Mononuclear cell (primary cell): ENCODE data around the gene PLEKHG3. TPM values are rescaled to one million over a fixed set of nuclear protein-coding genes. Genes with fewer than 3 reads are reported as not detected.

Experiments used
- H3K27me3 ChIP-seq: 2 replicates; pipeline ENCODE4 v1.6.0; 2011; ENCODE audit warnings: low read length, control low read depth; ENCODE audit not compliant: insufficient read depth
- H3K4me1 ChIP-seq: 2 replicates; pipeline ENCODE4 v1.5.1; 2011; ENCODE audit warnings: mild to moderate bottlenecking, low read length, control low read depth; ENCODE audit not compliant: insufficient read depth
- H3K4me3 ChIP-seq: 2 replicates; pipeline ENCODE4 v1.5.1; 2011; ENCODE audit warnings: mild to moderate bottlenecking, low read length, moderate library complexity
- H3K9me3 ChIP-seq: 2 replicates; pipeline ENCODE4 v1.5.1; 2011; ENCODE audit warnings: low read depth, mild to moderate bottlenecking, control low read depth, low read length
- total RNA-seq: library from RNA; depleted of rRNA; stranded (reverse); fragments of >200 nt; gene quantifications from one replicate; pipeline ENCODE4 v1.2.3, GENCODE V29; 2012

Gene PLEKHG3
- total RNA-seq, 1 donor: 6.7 TPM

DNA sequence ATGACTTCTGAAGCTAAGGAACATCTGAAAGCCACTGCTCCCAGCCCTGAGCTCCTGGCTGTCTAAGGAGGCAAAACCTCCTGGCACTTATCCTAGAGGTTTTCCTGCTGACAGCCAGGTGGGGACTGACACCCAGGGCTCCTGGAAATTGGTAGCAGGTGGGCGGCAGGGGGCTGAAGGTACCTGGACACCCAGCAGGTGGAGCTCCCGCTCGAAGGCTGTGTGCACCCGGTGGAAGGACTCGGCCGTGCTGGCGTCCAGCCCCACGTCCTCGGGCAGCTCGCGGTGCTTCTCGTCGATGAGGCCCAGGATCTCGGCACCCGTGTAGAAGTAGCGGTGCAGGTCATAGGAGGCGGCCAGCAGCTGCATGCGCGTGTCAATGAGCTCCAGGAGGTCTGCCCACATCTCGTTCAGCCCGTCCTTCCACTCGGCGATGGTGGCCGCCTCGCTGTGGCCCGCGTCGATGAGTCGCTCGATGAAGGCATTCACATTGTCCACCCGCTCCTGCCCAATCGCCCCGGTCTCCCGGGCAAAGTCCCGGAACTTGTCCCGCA, 68.2 kb downstream of the PLEKHG3 start:
- peaks cover 6% of the 10 kb centered on the region for H3K4me1 ChIP-seq
- no peak overlapping the region for H3K4me3 ChIP-seq
- no peaks in the 10 kb centered on the region for H3K9me3 ChIP-seq
- H3K27me3 ChIP-seq: no peaks in the 10 kb centered on the region

DNA sequence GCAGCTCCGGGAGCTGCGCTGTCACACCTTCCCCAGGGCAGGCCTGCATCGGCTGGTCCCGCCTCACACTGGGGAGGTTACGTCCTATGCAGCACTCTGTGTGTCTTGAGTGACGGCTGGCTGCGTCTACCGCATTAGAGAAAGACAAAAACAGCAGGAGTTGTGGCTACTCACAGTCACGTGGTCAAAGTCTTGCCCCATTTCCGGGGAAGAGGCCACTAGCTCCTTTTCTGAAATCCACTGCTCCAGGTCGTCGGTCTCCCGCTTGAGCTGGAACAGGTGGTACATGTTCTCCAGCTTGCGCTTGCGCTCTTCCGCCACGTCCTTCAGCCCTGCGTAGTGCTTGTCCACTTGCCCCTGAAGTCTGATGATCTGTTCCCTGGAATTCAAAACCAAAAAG, 68.8 kb downstream of the PLEKHG3 start:
- H3K4me1 ChIP-seq: peaks cover 6% of the 10 kb centered on the region
- no peaks in the 10 kb centered on the region for H3K9me3 ChIP-seq
- H3K27me3 ChIP-seq: no peaks in the 10 kb centered on the region
- H3K4me3 ChIP-seq: no peak overlapping the region

DNA sequence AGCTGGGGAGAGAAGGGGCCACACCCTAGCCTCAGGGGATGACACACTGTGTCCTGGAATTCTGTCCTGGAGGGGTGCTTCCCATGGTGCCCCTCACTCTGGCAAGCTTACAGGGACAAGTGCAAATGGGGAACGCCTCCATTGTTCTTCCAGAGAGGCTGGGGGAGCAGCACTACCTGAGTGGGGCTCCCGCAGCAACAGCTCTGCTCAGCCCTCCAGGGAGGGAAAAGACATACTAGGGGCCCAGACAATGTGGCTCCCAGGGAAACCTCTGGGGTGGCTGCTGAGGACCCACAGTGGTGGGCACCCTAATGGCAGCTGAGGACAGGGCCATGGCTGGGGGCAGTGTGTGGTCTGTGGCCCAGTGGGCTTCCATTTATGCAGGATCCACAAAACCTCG, 69.4 kb downstream of the PLEKHG3 start:
- H3K27me3 ChIP-seq: no peaks in the 10 kb centered on the region
- H3K4me1 ChIP-seq: peaks cover 6% of the 10 kb centered on the region
- no peak overlapping the region for H3K4me3 ChIP-seq
- no peaks in the 10 kb centered on the region for H3K9me3 ChIP-seq

DNA sequence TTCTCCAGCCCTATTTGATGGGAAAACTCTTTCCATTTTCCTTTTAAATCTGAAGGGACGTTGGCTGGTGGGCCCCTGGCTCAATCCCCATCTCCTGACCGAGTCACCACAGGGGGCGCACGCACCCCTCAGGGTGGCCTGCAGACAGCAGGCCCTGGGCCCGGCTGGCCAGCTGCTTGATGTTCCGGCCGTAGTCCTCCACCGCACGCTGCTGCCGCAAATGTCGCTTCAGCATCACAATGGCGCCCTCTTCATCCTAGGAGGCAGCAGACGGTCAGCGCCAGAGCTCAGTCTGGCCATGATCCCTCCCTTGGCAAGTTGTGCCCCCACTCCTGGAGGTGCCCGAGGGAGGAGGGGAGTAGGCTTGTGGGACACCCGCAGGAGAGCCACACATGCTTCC, 70.0 kb downstream of the PLEKHG3 start:
- no peaks in the 10 kb centered on the region for H3K9me3 ChIP-seq
- H3K27me3 ChIP-seq: no peaks in the 10 kb centered on the region
- peaks cover 6% of the 10 kb centered on the region for H3K4me1 ChIP-seq
- no peak overlapping the region for H3K4me3 ChIP-seq

DNA sequence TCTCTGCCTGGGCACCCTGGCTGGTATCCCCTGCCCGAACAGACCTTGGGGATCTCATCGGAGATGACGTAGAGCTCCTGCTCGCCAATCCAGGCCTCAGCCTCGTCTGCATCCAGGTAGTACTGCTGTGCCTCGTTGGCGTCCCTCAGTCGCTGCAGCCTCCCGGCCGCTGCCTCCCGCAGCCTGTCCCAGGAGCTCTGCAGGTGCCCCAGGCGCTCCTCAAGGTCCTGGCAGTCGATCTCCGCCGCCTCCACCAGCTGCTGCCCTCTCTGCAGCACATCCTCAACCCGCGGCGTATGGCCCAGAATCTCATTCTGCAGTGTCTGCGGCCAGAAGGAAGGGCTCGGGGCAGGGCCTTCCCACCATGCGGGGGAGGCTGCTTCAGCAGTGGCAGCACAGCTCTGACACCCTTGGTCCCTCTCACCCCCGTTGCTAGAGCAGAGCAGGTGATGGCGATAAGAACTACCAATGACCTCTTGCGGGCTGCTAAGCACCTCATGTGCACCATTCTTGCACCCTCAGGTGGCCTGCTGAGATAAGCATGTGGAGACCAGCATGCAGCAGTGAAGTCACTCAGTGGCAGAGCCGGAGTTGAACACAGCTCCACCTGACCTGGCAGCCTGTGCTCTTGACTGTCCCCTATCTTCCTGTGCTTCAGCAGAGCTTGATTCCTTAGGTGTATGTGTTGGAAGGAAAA, 71.0 kb downstream of the PLEKHG3 start:
- H3K4me3 ChIP-seq: no peak overlapping the region
- no peaks in the 10 kb centered on the region for H3K9me3 ChIP-seq
- peaks cover 6% of the 10 kb centered on the region for H3K4me1 ChIP-seq
- no peaks in the 10 kb centered on the region for H3K27me3 ChIP-seq

DNA sequence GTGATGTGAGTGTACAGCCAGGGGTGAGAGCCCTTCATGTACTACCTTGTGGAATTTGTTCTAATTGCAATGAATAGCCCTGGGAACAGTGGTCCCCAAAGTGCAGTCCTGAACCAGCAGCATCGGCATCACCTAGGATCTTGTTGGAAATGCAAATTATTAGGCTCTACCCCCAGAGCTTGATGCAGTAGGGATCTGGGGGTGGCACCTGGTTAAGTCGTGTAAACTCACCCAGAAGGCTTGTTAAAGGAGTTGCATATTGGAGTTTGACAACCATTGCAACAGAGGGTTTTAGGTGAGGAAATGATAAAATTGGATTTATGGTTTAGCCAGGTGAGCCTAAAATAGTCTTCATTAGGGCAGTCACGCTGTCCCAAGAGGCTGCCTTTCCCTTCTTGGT, 73.2 kb downstream of the PLEKHG3 start:
- H3K27me3 ChIP-seq: no peaks in the 10 kb centered on the region
- H3K4me3 ChIP-seq: no peak overlapping the region
- H3K4me1 ChIP-seq: no peaks in the 10 kb centered on the region
- H3K9me3 ChIP-seq: no peaks in the 10 kb centered on the region

DNA sequence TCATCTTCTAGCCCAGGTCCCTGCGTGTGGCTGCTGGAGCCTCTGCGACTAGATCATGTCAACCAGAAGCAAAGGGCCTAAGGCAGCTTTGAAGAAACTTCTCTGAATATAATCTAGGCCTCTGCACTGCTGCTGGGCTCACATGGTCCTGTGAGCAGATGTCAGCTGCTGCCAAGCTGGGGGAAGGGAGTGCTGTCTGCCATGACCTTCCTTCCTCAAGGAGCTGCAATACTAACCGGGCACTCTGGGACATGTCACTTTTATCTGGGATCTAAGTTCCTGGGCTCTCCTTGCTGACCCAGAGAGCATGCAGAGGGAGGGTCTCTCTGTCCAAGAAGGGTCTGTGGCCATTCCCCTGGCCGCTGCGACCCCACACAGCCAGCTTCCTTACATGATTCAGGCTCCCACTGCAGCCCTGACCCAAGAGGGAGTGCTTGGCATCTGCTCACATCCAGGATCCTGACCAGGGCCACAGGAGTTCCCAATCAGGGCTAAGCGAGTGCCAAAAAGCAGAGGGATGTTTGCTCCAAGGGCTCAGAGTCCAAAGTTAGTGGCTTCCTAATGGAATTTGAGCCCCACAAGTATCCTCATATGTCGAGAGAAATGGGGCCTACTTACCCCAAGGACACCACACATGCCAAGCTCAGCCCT, 74.0 kb downstream of the PLEKHG3 start:
- Histone ChIP-seq H3K27me3 (no peaks in the 10 kb centered on the region), H3K4me3 (no peak overlapping the region), H3K4me1 (no peaks in the 10 kb centered on the region), H3K9me3 (no peaks in the 10 kb centered on the region)

DNA sequence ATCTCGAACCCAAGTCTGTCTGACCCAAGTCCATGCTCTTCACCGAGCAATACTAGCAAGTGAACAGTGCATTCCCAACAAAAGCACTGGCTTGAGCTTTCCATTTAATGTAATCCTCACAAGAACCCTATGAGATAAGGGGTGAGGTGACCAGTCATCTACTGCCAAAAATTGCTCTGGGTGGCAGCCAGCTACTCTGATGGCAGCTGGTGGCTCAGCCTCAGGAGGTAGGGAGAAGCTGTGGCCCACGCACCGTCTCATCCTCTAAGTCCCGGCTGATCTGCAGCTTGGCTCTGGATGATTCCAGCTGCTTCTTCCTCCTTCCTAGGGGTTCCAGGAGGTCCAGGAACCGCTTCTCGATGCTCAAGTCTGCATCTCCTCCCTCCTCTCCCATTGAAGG, 75.2 kb downstream of the PLEKHG3 start:
- Histone ChIP-seq H3K4me1 (no peaks in the 10 kb centered on the region), H3K27me3 (no peaks in the 10 kb centered on the region)

DNA sequence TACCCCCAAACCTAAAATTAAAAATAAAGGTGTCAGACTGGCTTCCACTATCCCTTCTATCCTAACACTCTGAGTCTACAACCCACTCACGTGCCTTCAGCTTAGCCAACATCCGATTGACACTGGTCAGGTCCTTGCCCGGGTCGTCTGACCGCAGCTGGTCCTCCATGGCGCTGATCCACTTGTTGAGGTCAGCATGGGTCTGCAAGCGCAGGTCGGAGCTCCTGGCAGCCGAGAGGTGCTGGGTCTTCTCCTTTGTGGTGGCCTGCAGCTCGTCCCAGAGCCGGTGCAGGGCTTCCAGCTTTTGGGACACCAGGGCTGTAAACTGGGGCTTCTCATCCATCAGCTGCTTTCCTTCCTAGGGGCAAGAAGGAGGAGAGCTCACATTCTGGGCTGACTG, 78.0 kb downstream of the PLEKHG3 start:
- no peak overlapping the region for H3K4me3 ChIP-seq
- no peaks in the 10 kb centered on the region for H3K27me3 ChIP-seq
- no peaks in the 10 kb centered on the region for H3K9me3 ChIP-seq
- H3K4me1 ChIP-seq: no peaks in the 10 kb centered on the region

More for the DNA sequence above, 75.2 kb downstream of the PLEKHG3 start:
- no peaks in the 10 kb centered on the region for H3K9me3 ChIP-seq
- no peak overlapping the region for H3K4me3 ChIP-seq

DNA sequence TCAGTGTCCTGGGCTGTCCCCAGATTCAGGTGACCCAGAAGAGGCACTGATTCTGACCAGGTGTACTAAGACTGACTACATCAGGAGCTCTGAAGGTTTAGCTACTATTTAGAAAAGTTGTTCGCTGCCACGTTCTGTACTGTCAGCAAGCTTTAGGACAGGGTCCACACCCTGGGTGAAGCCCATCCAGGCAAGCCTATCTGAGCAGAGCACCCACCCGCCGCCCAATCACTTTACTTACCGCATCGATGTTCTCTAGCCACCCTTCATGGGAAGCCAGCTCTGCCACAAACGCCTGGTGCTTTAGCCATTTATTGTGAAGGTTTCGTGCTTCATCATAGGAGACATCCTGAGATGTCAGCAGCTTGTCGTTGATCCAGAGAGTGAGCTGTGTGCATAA, 79.8 kb downstream of the PLEKHG3 start:
- H3K4me1 ChIP-seq: no peaks in the 10 kb centered on the region
- H3K27me3 ChIP-seq: no peaks in the 10 kb centered on the region

DNA sequence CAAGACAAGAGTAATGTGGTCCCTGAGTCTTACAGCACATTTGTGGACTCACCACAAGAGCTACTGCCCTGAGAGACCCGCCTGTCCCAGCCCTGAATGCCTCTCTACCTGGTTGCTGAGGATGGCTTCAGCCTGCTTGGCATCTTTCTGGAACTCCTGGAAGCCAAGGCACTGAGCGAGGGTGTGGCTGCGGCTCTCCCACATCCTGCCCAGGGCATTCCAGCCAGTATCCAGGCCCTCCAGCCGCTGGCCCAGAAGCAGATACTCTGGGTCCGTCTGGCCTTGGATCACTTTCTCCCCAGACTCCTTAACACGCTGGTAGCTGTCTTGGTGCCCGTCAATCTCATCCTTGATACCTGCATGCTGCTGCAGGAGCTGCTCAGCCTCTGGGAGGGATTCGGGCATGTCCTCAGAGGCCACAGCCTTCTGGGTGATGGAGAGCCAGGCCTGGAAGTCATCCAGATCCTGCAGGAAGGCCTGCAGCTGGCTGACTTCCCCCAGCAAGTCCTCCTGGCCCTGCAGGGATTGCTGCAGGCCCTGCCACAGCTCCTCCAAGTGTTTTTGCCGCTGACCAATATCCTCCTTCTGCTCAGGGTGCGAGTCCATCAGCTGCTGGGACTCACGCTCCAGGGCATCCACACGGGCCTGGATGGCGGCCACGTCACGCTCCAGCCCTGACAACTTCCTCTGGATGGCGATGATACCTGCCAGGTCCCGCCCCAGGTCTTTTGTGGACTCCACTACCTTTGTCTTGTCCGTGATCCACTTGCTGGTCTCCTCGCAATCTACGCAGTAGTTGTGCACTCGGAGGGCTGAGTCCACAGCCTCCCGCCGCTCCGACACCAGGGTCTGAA, 82.3 kb downstream of the PLEKHG3 start:
- H3K27me3 ChIP-seq: no peaks in the 10 kb centered on the region
- H3K4me3 ChIP-seq: no peak overlapping the region
- no peaks in the 10 kb centered on the region for H3K9me3 ChIP-seq
- H3K4me1 ChIP-seq: no peaks in the 10 kb centered on the region

More for the DNA sequence above, 79.8 kb downstream of the PLEKHG3 start:
- no peaks in the 10 kb centered on the region for H3K9me3 ChIP-seq
- H3K4me3 ChIP-seq: no peak overlapping the region

DNA sequence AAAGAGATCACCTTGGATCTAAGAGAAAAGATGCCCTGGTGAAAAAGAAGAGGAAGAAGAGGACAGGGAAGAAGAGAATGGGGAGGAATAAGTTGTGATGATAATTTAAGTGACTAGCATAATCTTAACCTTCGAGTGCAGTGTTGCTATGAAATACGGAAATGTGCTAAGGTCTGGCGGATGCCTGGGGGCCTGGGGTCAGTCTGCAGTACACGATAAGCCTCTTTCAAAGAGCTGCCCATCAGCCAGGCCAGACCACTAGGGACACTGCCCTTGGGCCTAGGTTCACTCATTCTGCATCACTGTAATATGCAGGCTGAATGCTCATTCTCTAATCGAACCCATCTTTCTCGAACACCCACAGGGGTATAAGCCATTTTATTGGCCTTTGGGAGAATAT, 83.4 kb downstream of the PLEKHG3 start:
- Histone ChIP-seq H3K27me3 (no peaks in the 10 kb centered on the region), H3K4me3 (no peak overlapping the region), H3K4me1 (no peaks in the 10 kb centered on the region), H3K9me3 (no peaks in the 10 kb centered on the region)

DNA sequence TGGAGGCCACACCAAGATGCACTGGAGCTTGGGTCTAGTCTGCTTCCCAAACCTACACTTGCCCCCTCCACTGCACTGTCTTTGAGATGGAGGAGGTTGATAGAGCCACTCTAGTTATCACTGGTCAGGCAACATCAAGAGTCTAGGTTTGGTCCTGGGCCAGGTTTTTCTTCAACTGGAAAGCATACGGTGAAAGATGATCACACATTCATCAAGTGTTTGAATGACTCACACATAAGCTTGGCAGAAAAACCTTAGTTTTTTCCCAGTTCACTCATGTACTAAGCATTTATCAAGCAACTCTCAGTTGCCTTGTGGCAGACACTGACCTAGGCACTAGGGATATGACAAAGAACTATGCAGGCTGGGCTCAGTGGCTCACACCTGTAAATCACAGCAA, 84.5 kb downstream of the PLEKHG3 start:
- Histone ChIP-seq H3K27me3 (no peaks in the 10 kb centered on the region), H3K4me3 (no peak overlapping the region), H3K4me1 (no peaks in the 10 kb centered on the region), H3K9me3 (no peaks in the 10 kb centered on the region)

DNA sequence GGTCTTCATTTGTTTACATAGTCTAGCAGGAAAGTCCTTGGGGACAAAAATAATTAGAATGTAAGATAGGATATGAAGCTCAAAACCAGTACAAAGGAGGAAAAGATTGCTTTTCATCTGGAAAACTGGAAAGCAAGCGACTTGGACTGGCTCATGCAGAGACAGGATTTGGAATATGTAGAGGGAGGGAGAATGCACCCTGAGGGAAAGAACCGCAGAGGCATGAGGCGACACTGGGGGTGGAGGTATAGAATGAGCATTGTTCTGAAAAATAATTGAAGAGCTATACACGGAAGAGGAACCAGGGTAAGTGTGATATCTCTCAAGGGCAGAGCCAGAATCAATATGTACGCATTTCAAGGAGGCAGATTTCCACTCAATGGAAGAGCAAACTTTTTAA, 85.5 kb downstream of the PLEKHG3 start:
- Histone ChIP-seq H3K4me1 (no peaks in the 10 kb centered on the region), H3K4me3 (no peak overlapping the region), H3K9me3 (no peaks in the 10 kb centered on the region), H3K27me3 (no peaks in the 10 kb centered on the region)

DNA sequence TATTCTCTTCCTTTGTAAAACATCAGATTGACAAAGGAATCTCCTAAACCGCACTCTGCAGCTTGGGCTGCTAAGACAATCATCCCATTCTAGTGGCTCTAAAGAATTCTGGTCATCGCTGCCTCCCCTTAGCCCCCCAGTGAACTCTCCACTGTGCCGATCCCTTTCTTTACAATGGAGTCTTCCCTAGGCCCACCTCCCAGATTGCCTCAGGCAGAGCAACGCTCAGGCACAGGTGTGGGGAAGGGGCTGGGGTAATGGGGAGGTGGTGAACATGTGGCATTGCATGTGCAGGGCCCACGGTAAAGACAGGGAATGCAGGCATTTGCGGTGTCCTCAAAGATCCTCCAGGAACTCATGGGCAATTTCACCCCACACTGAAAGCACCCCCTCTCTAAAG, 86.3 kb downstream of the PLEKHG3 start:
- Histone ChIP-seq H3K27me3 (no peaks in the 10 kb centered on the region), H3K4me3 (no peak overlapping the region), H3K4me1 (no peaks in the 10 kb centered on the region), H3K9me3 (no peaks in the 10 kb centered on the region)
